Fibroblast of lung (primary cell): ENCODE data around the gene ELFN2. TPM values are rescaled to one million over a fixed set of nuclear protein-coding genes. Genes with fewer than 3 reads are reported as not detected.
A peak's percentile ranks its signal among the peaks of the same experiment; 100 is the strongest.

Experiments
- DNase-seq, 2 donors: peaks; one replicate each; pipeline versions ENCODE4 v3.0.0 to v3.0.0-alpha.2; 2010; ENCODE audit warnings: low read depth in 2 of 2
- H2AFZ ChIP-seq: 2 replicates; pipeline ENCODE4 v1.5.1; 2012; ENCODE audit warnings: low read length, control low read depth, inconsistent platforms
- H3K27ac ChIP-seq: 2 replicates; pipeline ENCODE4 v1.5.1; 2011; ENCODE audit warnings: low read length, control low read depth; ENCODE audit not compliant: insufficient read depth
- H3K27me3 ChIP-seq: 2 replicates; pipeline ENCODE4 v1.5.1; 2011; ENCODE audit warnings: mild to moderate bottlenecking, low read length; ENCODE audit not compliant: control insufficient read depth, insufficient read depth
- H3K36me3 ChIP-seq: 2 replicates; pipeline ENCODE4 v1.5.1; 2011; ENCODE audit warnings: low read length; ENCODE audit not compliant: control insufficient read depth, insufficient read depth
- H3K4me1 ChIP-seq: 2 replicates; pipeline ENCODE4 v1.5.1; 2011; ENCODE audit warnings: low read length; ENCODE audit not compliant: control insufficient read depth, insufficient read depth; ENCODE audit errors: extremely low read depth
- H3K4me2 ChIP-seq: 2 replicates; pipeline ENCODE4 v1.5.1; 2011; ENCODE audit warnings: low read length, control low read depth; ENCODE audit not compliant: insufficient read depth; ENCODE audit errors: extremely low read depth
- H3K4me3 ChIP-seq, 4 experiments: fragments of 200-600 bp in 1 of 4; sonication (generic) in 1 of 4; replicated peaks in 1 of 4; 2 replicates each; pipeline ENCODE4 v1.5.1; 2011 to 2016; ENCODE audit warnings: low read length in 4 of 4, low read depth in 3 of 4, mild to moderate bottlenecking in 3 of 4, control low read depth in 2 of 4, inconsistent platforms in 1 of 4, mixed read lengths in 1 of 4; ENCODE audit not compliant: insufficient read depth in 1 of 4; ENCODE audit errors: control extremely low read depth in 1 of 4
- H3K79me2 ChIP-seq: 2 replicates; pipeline ENCODE4 v1.5.1; 2012; ENCODE audit warnings: mild to moderate bottlenecking, low read length, inconsistent platforms; ENCODE audit not compliant: control insufficient read depth, insufficient read depth
- H3K9ac ChIP-seq: 2 replicates; pipeline ENCODE4 v1.5.1; 2011; ENCODE audit warnings: mild to moderate bottlenecking, low read length, control low read depth; ENCODE audit not compliant: insufficient read depth
- H3K9me3 ChIP-seq: 2 replicates; pipeline ENCODE4 v1.5.1; 2012; ENCODE audit warnings: low read depth, low read length; ENCODE audit not compliant: control insufficient read depth, insufficient read depth
- H4K20me1 ChIP-seq: 2 replicates; pipeline ENCODE4 v1.5.1; 2011; ENCODE audit warnings: low read length; ENCODE audit not compliant: control insufficient read depth, insufficient read depth; ENCODE audit errors: extremely low read depth
- CTCF ChIP-seq, 2 donors: IDR thresholded peaks in 1 of 2; conservative IDR thresholded peaks in 1 of 2; 1 replicate in 1 of 2; 2 replicates in 1 of 2; pipeline ENCODE4 v1.5.1; 2011 to 2012; ENCODE audit warnings: low read length in 2 of 2, control low read depth in 1 of 2, inconsistent platforms in 1 of 2, low read depth in 1 of 2, mild to moderate bottlenecking in 1 of 2
- EZH2 ChIP-seq: IDR thresholded peaks from 2 replicates; pipeline ENCODE4 v1.5.1; 2012; ENCODE audit warnings: low read length, control low read depth, mild to moderate bottlenecking; ENCODE audit errors: missing control alignments
- polyA plus RNA-seq, 2 donors: library from polyadenylated mRNA; depleted of rRNA in 1 of 2; stranded (reverse) in 1 of 2; unstranded in 1 of 2; fragments of >200 nt; gene quantifications; 2 replicates each; pipeline ENCODE4 v1.2.1, GENCODE V29; 2011 to 2012; ENCODE audit warnings: missing spikeins in 1 of 2
- total RNA-seq: library from RNA; depleted of rRNA; stranded (reverse); fragments of >200 nt; gene quantifications from 2 replicates; pipeline ENCODE4 v1.2.1, GENCODE V29; 2014

Gene ELFN2
- total and polyA plus RNA-seq, 2 donors (not counting 1 experiment from before 2014, with no cell fraction given) = under 0.01 to 0.02 TPM

DNA sequence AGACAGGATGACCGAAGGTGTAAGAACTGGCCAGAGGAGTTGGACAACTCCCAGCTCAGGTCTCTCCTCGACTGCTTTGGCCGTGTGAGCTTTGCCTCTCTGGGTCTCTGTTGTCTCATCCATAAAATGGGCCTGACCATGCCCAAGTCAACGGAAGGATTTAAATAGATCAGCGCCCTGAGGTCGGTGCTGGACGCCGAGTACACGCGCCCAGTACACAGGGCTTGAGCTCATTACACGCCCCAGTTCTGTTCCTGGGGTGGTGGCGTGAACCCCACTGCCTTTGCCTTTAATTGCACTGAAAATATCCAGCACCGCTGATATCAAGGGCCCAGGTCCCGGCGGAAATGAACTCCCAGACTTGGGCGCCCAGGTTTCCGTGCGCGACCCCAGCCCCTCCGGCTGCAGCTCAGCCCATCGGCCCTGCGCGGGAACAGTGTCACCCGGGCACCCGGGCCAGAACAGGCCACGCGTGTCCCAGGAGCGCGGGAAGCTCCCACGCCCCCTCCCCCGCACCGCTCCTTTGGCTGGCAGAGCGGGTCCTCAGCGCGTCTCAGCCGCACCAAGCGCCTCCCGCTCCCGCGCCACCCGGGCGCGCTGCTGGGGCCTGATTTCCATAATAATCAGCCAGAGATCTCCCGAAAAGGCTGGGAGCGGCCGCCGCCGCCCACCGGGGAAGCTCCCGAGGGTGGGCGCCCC, 102.8 kb downstream of the ELFN2 start:
- DNase-seq = no peak
- Histone ChIP-seq H3K36me3 (no peaks in the 10 kb centered on the region), H3K4me2 (no peak overlapping the region), H3K79me2 (no peaks in the 10 kb centered on the region), H3K27ac (no peak overlapping the region), H3K9me3 (no peaks in the 10 kb centered on the region), H2AFZ (no peak overlapping the region), H4K20me1 (no peaks in the 10 kb centered on the region), H3K4me3 (no peak overlapping the region), H3K4me1 (peaks cover 2% of the 10 kb centered on the region), H3K27me3 (peaks cover 28% of the 10 kb centered on the region), H3K9ac (no peak overlapping the region)
- TF ChIP-seq EZH2 (peak; percentile 93), CTCF (conservative IDR thresholded peaks at IDR 0.05 in 1 of 2, IDR thresholded peaks at IDR 0.05 in 1 of 2; ENCODE audit: low read depth in 1 of 2, low read length in 2 of 2) (no peak)

- Histone ChIP-seq H3K79me2 (no peaks in the 10 kb centered on the region), H3K36me3 (no peaks in the 10 kb centered on the region), H2AFZ (no peak overlapping the region), H3K4me2 (no peak overlapping the region), H3K4me1 (no peaks in the 10 kb centered on the region), H3K27me3 (peaks cover 24% of the 10 kb centered on the region), H3K9me3 (no peaks in the 10 kb centered on the region), H3K4me3 (no peak overlapping the region), H3K9ac (no peak overlapping the region), H3K27ac (no peak overlapping the region), H4K20me1 (no peaks in the 10 kb centered on the region)
- DNase-seq = no peak
- no peak for TF ChIP-seq EZH2
- TF ChIP-seq CTCF (conservative IDR thresholded peaks at IDR 0.05 in 1 of 2, IDR thresholded peaks at IDR 0.05 in 1 of 2; ENCODE audit: low read depth in 1 of 2, low read length in 2 of 2) = no peak
Measured at GRCh38 chr22:37320726-37321677, 106.3 kb downstream of the ELFN2 start.

DNA sequence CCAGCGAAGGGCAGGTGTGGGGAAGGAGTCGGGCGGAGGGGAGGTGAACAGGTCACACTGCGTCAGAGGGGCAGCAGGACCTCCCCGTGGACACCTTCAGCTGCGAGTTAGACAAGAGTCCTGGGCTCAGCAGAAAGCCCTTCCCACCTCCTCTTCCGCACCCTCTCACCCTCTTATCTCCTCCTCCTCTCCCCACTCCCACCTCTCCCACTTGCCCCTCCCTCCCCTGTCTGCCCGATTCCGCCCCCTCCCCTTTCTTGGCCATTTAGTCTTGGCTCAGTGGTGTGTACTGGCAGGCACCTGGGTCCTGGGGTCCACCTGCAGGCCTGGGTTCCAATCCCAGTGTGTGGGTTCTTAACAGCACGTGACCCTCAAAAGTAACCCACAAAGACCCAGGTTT, 107.8 kb downstream of the ELFN2 start:
- TF ChIP-seq CTCF (conservative IDR thresholded peaks at IDR 0.05 in 1 of 2, IDR thresholded peaks at IDR 0.05 in 1 of 2; ENCODE audit: low read depth in 1 of 2, low read length in 2 of 2) = no peak
- TF ChIP-seq EZH2 = no peak
- no peaks in the 10 kb centered on the region for H3K4me1 ChIP-seq
- no peaks in the 10 kb centered on the region for H3K79me2 ChIP-seq
- peaks cover 16% of the 10 kb centered on the region for H3K27me3 ChIP-seq
- H3K9me3 ChIP-seq = no peaks in the 10 kb centered on the region
- H3K4me3 ChIP-seq = no peak overlapping the region
- no peaks in the 10 kb centered on the region for H4K20me1 ChIP-seq
- H2AFZ ChIP-seq = no peak overlapping the region
- no peak overlapping the region for H3K4me2 ChIP-seq
- H3K36me3 ChIP-seq = no peaks in the 10 kb centered on the region
- no peak for DNase-seq
- H3K27ac ChIP-seq = no peak overlapping the region
- no peak overlapping the region for H3K9ac ChIP-seq
